Activated T-cell treated with anti-CD3 and anti-CD28 coated beads for 1 hour (primary cell): ENCODE results near the gene PLEKHA5.
"Not testable (repeated sequence)": the region's sequence is repeated elsewhere in the genome, so short reads cannot be mapped to it uniquely, and the experiment has no call there.

ENCODE experiments used
- DNase-seq: peaks from one replicate; pipeline ENCODE4 v3.0.0-alpha.2; 2020; ENCODE audit warnings: low read depth

The PLEKHA5 gene

GRCh38 chr12:19201661-19202060, 72.1 kb downstream of the PLEKHA5 start:
- no peak for DNase-seq

DNA sequence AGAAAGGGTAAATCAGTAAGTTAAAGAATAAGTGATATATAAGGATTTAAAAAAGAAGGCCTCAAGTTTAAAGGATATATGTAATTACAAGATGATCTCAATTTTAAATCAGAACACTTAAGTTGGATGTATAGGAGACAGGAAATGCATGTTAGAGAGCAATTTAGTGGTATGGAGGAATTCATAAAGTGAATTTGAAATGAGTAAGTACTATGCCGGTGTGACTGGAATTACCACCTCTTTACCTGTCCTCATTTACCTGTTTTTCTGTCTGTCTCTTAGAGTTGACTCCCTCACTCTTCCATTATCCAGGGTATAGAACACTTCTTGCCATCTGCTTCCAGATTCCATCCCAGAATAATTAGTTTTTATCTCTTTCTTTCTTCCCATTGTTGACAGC, 73.5 kb downstream of the PLEKHA5 start:
- no peak for DNase-seq

GRCh38 chr12:19203539-19204506, 74.3 kb downstream of the PLEKHA5 start:
- DNase-seq: no peak

DNA sequence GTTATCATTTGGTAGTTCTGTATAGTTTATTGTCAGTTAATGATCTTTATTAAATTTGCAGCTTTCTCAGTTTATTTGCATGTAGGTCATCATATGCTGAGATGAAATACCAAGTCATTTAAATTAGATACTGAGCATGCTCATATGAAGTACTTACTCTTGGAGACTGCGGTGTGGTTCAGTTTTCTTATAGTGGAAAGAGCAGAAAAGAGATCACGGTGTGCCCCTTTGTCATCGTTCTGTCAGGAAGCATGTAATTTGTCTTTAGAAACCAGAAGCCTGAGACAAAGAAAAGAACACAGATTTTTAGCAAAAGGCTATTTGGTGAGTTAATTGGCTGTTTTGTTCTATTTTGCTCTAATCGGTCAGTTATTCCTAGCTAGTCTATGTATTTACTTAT, 75.6 kb downstream of the PLEKHA5 start:
- no peak for DNase-seq

DNA sequence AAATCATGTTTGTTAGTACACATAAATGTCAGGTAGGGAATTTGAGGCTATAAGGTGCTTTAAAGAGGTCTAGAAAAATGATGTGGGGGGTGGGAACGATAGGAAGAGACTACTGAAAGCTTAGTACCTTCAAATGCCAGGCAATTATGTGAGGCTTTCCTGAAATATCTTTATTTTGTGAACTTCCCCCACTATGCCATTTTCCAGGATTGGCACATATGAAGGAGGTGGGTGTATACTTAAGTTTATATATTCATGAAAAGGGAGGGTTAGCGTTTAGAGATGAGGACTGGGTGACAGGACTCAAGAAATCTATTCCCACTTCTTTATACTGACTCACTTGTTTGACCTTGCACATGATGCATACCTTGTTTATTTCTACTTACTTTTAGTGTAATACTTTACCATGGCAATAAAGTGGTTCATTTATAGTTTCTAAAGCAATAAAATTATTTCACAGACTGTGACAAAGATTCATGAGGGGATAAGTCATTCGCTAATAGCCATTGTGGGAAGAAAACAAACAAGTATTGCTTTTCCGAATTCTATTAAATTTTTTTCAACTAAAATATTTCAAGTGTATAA, 77.1 kb downstream of the PLEKHA5 start:
- no peak for DNase-seq

- no peak for DNase-seq
Measured at GRCh38 chr12:19208456-19208855, 78.9 kb downstream of the PLEKHA5 start.

- no peak for DNase-seq
Measured at GRCh38 chr12:19209661-19210060, 80.1 kb downstream of the PLEKHA5 start.

- no peak for DNase-seq
Measured at GRCh38 chr12:19211802-19212201, 82.3 kb downstream of the PLEKHA5 start.

- no peak for DNase-seq
Measured at GRCh38 chr12:19212245-19212644, 82.7 kb downstream of the PLEKHA5 start.

GRCh38 chr12:19214020-19214419, 84.5 kb downstream of the PLEKHA5 start:
- no peak for DNase-seq

- DNase-seq: no peak
Measured at GRCh38 chr12:19215115-19215514, 85.6 kb downstream of the PLEKHA5 start.

DNA sequence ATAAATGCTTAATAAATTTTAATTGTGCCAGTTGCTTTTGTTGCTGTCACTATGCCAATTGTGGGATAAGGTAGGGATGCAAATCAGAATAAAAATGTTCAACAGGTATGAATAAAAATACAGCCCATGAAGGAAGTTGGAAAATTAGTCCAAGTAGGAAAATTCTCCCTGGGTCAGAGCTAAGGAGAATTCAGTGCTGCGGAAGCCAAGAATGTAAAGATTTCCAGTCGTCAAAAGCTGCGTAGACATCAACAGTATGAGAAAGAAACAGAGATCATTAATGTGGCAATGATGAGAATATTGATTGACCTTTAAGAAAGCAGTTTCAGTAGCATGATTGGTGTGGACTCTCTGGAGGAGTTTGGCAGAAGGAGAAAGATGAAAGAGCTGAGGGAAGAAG, 87.9 kb downstream of the PLEKHA5 start:
- no peak for DNase-seq

DNA sequence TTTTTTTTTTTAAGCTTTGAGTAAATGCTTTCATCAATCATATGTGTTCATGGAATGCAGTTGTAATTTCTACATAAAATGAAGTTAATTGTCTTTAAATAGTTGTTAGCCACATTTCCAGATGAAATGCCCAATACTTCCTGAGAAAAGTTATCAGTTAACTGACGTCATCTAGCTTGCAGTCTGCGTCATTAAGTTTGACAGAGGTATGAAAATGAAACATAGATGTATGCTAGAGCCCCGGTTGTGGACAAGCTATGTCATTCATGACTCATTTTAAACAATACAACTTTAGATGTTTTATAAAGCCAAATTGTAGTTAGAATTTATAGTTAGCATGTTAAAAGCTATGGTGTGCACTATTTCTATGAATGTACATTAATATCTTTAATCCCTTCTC, 90.7 kb downstream of the PLEKHA5 start:
- no peak for DNase-seq

DNA sequence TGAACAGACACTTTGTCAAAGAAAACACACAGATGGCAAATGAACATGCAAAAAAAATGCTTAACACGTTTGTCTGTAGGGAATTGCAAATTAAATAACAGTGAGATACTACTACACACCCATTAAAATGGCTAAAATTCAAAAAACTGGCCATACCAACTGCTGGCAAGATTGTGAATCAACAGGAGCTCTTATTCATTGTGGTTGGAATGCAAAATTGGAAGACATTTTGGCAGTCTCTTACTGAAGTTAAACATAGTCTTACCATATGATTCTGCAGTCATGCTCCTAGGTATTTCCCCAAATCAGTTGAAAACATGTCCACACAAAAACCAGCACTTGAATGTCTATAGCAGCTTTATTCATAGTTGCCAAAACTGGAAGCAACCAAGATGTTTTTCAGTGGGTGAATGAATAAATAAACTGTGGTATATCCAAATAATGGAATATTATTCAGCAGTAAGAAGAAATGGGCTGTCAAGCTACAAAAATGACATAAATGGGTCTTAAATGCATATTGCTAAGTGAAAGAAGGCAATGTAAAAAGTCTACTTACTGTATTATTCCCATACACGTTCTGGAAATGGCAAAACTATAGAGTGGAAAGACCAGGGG, 91.4 kb downstream of the PLEKHA5 start:
- DNase-seq: no peak

GRCh38 chr12:19222558-19222957, 93.0 kb downstream of the PLEKHA5 start:
- no peak for DNase-seq

GRCh38 chr12:19223018-19223417, 93.5 kb downstream of the PLEKHA5 start:
- DNase-seq: no peak

- no peak for DNase-seq
Measured at GRCh38 chr12:19223695-19224094, 94.2 kb downstream of the PLEKHA5 start.

- DNase-seq: no peak
Measured at GRCh38 chr12:19224746-19225145, 95.2 kb downstream of the PLEKHA5 start.

DNA sequence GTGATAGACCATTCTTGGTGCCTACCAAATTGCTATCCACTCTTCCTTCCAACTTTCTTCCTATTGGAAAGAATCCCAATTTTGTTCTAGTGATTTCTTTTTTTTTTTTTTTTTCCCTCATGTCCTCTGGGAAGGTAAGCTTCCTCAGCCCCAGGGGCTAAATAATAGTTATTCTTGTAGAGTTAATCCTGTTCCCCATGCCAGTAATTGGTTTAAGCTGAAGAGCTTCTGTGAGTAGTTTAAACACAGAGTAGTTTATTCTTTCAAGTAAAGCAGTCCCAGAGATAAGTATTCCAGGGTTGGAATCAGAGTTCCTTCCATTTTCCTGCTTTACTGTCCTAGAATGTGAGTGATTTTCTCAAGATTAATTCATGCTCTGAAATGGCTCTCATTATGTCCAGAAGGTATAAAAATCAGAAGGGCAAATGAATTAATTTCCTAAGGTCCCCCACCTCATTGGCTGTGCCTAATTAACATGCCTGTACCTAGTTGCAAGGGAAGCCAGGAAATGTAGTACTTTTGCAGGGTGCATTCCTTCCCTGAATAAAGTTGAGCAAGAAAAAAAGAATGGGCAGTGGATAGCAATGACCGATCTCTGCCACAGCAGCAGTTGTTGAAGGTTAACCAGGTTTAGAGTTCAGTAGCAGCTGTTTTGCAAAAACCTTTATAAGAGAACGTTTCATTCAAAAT, 97.8 kb downstream of the PLEKHA5 start:
- no peak for DNase-seq

DNA sequence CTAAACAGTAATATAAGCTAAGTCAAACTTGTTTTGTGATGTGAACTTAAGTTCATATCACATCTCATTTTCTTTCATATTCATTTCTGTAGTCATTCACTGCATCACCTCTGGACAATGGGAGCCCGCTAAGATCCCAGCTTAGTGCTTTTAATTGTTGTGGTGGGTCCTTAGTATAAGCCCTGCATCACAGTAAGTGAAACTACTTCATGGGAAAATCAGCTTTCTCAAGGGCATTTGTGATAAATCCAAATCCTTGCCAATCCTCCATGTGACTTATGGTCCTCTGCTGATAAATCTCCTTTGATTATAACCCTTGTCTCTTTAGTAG, 98.3 kb downstream of the PLEKHA5 start:
- DNase-seq: no peak

- DNase-seq: not testable (repeated sequence)
Measured at GRCh38 chr12:19229021-19229420, 99.5 kb downstream of the PLEKHA5 start.

GRCh38 chr12:19230299-19230866, 100.8 kb downstream of the PLEKHA5 start:
- DNase-seq: no peak
